CD4-positive, CD25-positive, alpha-beta regulatory T cell (primary cell): ENCODE measurements around the gene COL4A2. TPM values are rescaled to one million over a fixed set of nuclear protein-coding genes. Genes with fewer than 3 reads are reported as not detected.

Source experiments
- ATAC-seq, 2 donors: fragments of 150-1000 bp; cut with Tn5 transposase; one replicate each; pipeline ENCODE4 v1.10.0; 2021; ENCODE audit warnings: low read depth in 2 of 2, moderate number of reproducible peaks in 2 of 2, moderate library complexity in 1 of 2
- DNase-seq, 3 donors: peaks; one replicate each; pipeline versions ENCODE4 v3.0.0 to v3.0.0-alpha.2; 2012 to 2022; ENCODE audit warnings: mixed read lengths in 1 of 3
- H3K27ac ChIP-seq: one replicate; pipeline ENCODE4 v1.7.0; 2013; ENCODE audit warnings: mild to moderate bottlenecking, low read length; ENCODE audit not compliant: insufficient read depth, poor library complexity, severe bottlenecking
- H3K27me3 ChIP-seq: one replicate; pipeline ENCODE4 v1.7.0; 2013; ENCODE audit warnings: low read length; ENCODE audit not compliant: control insufficient read depth, insufficient read depth
- H3K36me3 ChIP-seq: one replicate; pipeline ENCODE4 v1.7.0; 2013; ENCODE audit warnings: mild to moderate bottlenecking, low read length, moderate library complexity; ENCODE audit not compliant: control insufficient read depth, insufficient read depth
- H3K4me1 ChIP-seq: 2 replicates; pipeline ENCODE4 v1.7.0; 2013; ENCODE audit warnings: mild to moderate bottlenecking, low read length; ENCODE audit not compliant: insufficient read depth, control insufficient read depth, poor library complexity, severe bottlenecking
- H3K4me3 ChIP-seq: one replicate; pipeline ENCODE4 v1.7.0; 2013; ENCODE audit warnings: low read depth, mild to moderate bottlenecking, low read length, moderate library complexity
- H3K9me3 ChIP-seq, 2 experiments: 1 replicate in 1 of 2; 2 replicates in 1 of 2; pipeline ENCODE4 v1.7.0; 2013; ENCODE audit warnings: low read length in 2 of 2, mild to moderate bottlenecking in 1 of 2, moderate library complexity in 1 of 2; ENCODE audit not compliant: control insufficient read depth in 2 of 2
- H3K27ac Mint-ChIP-seq, 3 donors: one replicate each; pipeline ENCODE4 v1.8.0; 2020 to 2022; ENCODE audit warnings: mild to moderate bottlenecking in 3 of 3, mixed read lengths in 3 of 3, moderate library complexity in 2 of 3
- H3K27me3 Mint-ChIP-seq: one replicate; pipeline ENCODE4 v1.8.0; 2022; ENCODE audit warnings: mild to moderate bottlenecking, mixed read lengths
- H3K36me3 Mint-ChIP-seq: one replicate; pipeline ENCODE4 v1.8.0; 2020; ENCODE audit warnings: mixed read lengths
- H3K4me1 Mint-ChIP-seq, 4 donors: one replicate each; pipeline ENCODE4 v1.8.0; 2020 to 2022; ENCODE audit warnings: mixed read lengths in 4 of 4, mild to moderate bottlenecking in 1 of 4
- H3K4me3 Mint-ChIP-seq, 4 donors: one replicate each; pipeline ENCODE4 v1.8.0; 2020 to 2022; ENCODE audit warnings: mild to moderate bottlenecking in 4 of 4, mixed read lengths in 4 of 4, moderate library complexity in 3 of 4
- H3K9me3 Mint-ChIP-seq, 7 donors: one replicate each; pipeline ENCODE4 v1.8.0; 2020 to 2022; ENCODE audit warnings: mixed read lengths in 7 of 7, mild to moderate bottlenecking in 3 of 7, moderate library complexity in 2 of 7
- polyA plus RNA-seq, 4 donors: library from polyadenylated mRNA; unstranded; fragments of 300-500 nt; fragmentation: Illumina TruSeq; gene quantifications; one replicate each; pipeline ENCODE4 v1.2.3, GENCODE V29; 2021
- total RNA-seq: library from RNA; stranded (reverse); gene quantifications from one replicate; pipeline ENCODE4 v1.2.3, GENCODE V29; 2022

Gene COL4A2
- total and polyA plus RNA-seq, 5 donors from 2014 or later, result not detected

DNA sequence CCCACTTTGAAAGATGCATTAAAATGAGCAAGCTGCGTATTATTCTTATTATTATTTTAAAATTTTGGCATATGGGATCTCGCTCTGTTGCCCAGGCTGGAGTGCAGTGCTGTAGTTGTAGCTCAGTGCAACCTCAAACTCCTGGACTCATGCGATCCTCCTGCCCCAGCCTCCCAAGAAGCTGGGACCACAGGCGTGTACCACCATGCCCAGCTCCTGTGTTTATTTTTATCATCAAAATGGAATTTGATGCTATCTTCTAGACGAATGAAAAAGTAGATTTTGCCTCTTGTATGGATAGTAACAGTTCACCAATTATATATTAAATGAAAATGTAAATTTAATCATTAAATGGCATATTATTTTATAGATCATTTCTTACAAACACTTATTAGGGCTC, 43.7 kb upstream of the COL4A2 start:
- no peak overlapping the region for H3K27ac ChIP-seq

DNA sequence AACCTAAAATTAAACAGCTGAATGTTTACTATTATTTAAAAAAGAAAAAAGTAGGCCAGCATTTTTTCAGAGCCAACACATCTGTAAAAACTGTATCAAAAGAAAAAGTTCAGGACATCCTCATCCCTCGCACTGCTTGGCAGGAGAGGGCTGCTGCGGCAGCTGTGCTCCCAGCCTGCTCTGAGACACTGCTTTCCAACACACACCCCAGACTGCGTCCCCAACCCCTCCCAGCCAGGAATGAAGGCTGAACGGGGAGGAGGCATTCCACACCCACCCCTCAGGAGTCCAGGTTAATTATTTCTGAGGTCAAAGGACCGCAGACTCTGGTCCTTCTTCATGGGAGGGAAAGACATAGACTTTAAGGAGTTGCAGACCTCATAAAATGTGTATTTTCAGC, 43.2 kb upstream of the COL4A2 start:
- no peak overlapping the region for H3K27ac ChIP-seq
- no peaks in the 10 kb centered on the region for H3K4me1 ChIP-seq
- no peaks in the 10 kb centered on the region for H3K27me3 ChIP-seq
- Mint-ChIP-seq H3K9me3 (peaks cover 0 to 6% (median 0%) of the 10 kb centered on the region in 7 donors), H3K36me3 (no peaks in the 10 kb centered on the region), H3K4me3 (no peak overlapping the region), H3K27me3 (no peaks in the 10 kb centered on the region), H3K4me1 (no peaks in the 10 kb centered on the region), H3K27ac (no peak overlapping the region)
- no peak for ATAC-seq
- no peak for DNase-seq
- H3K4me3 ChIP-seq, result no peak overlapping the region
- H3K36me3 ChIP-seq, result no peaks in the 10 kb centered on the region
- H3K9me3 ChIP-seq, result no peaks in the 10 kb centered on the region

More for the DNA sequence above, 43.7 kb upstream of the COL4A2 start:
- no peaks in the 10 kb centered on the region for H3K36me3 Mint-ChIP-seq
- Histone ChIP-seq H3K4me3 (no peak overlapping the region), H3K4me1 (no peaks in the 10 kb centered on the region), H3K36me3 (no peaks in the 10 kb centered on the region), H3K27me3 (no peaks in the 10 kb centered on the region), H3K9me3 (no peaks in the 10 kb centered on the region)
- no peaks in the 10 kb centered on the region for H3K4me1 Mint-ChIP-seq
- DNase-seq (no peak), ATAC-seq (no peak)
- no peak overlapping the region for H3K27ac Mint-ChIP-seq
- H3K27me3 Mint-ChIP-seq, result no peaks in the 10 kb centered on the region
- peaks cover 0 to 6% (median 0%) of the 10 kb centered on the region in 7 donors for H3K9me3 Mint-ChIP-seq
- no peak overlapping the region for H3K4me3 Mint-ChIP-seq

DNA sequence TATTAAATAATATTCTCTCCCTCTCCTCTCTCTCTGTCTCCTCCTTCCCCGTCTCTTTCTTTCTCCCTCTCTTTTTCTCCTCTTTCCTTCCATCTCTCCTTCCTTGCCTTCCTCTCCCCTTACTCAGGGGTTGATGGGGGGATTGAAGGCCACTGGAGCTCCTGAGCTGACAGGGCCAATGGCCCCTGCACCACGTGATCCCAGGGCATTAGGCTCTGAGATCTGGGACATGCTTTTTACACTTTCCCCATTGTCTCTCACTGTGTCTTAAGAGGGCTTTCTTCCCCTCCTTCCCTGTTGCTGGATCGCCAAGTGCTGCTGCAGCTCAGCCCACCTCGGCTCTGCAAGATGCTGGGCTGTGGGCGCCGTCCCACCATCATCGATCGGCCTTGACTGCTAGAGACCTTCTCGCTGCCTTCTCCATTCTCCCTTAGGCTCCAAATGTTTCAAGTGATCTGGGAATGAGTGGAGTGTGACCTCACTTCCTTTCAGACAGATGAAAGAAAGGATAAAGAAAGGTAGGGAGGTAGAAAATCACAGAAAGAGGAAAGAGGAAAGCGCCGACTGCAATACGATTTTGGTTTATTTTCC, 42.3 kb upstream of the COL4A2 start:
- H3K27me3 ChIP-seq, result no peaks in the 10 kb centered on the region
- no peak overlapping the region for H3K4me3 Mint-ChIP-seq
- H3K27me3 Mint-ChIP-seq, result no peaks in the 10 kb centered on the region
- H3K4me3 ChIP-seq, result no peak overlapping the region
- H3K27ac ChIP-seq, result no peak overlapping the region
- no peak for DNase-seq
- H3K36me3 ChIP-seq, result no peaks in the 10 kb centered on the region
- no peaks in the 10 kb centered on the region for H3K4me1 Mint-ChIP-seq
- no peaks in the 10 kb centered on the region for H3K36me3 Mint-ChIP-seq
- no peak overlapping the region for H3K27ac Mint-ChIP-seq
- H3K4me1 ChIP-seq, result no peaks in the 10 kb centered on the region
- ATAC-seq, result no peak
- H3K9me3 ChIP-seq, result no peaks in the 10 kb centered on the region
- H3K9me3 Mint-ChIP-seq, result peaks cover 0 to 6% (median 0%) of the 10 kb centered on the region in 7 donors

DNA sequence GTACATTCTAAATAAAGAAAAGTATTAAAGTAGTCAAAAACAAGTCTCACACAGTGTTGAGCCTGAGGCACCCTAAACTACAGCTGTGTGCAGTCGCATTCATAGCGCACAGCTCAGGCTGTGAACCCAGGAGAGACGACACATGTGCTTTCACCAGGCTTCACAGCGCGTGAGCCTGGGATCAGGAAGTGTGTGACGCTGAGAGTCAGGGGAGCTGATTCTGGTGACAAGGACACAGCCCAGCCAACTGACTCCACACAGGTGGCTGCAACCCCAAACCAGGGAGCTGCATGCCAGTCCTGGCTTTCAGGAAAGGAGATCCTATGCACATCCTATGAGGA, 41.8 kb upstream of the COL4A2 start:
- DNase-seq, result no peak
- H3K9me3 Mint-ChIP-seq, result peaks cover 0 to 5% (median 0%) of the 10 kb centered on the region in 7 donors
- Histone ChIP-seq H3K27ac (no peak overlapping the region), H3K36me3 (no peaks in the 10 kb centered on the region), H3K4me3 (no peak overlapping the region), H3K27me3 (no peaks in the 10 kb centered on the region), H3K9me3 (no peaks in the 10 kb centered on the region), H3K4me1 (no peaks in the 10 kb centered on the region)
- ATAC-seq, result no peak
- H3K27me3 Mint-ChIP-seq, result no peaks in the 10 kb centered on the region
- no peaks in the 10 kb centered on the region for H3K4me1 Mint-ChIP-seq
- H3K36me3 Mint-ChIP-seq, result no peaks in the 10 kb centered on the region
- no peak overlapping the region for H3K4me3 Mint-ChIP-seq
- H3K27ac Mint-ChIP-seq, result no peak overlapping the region

DNA sequence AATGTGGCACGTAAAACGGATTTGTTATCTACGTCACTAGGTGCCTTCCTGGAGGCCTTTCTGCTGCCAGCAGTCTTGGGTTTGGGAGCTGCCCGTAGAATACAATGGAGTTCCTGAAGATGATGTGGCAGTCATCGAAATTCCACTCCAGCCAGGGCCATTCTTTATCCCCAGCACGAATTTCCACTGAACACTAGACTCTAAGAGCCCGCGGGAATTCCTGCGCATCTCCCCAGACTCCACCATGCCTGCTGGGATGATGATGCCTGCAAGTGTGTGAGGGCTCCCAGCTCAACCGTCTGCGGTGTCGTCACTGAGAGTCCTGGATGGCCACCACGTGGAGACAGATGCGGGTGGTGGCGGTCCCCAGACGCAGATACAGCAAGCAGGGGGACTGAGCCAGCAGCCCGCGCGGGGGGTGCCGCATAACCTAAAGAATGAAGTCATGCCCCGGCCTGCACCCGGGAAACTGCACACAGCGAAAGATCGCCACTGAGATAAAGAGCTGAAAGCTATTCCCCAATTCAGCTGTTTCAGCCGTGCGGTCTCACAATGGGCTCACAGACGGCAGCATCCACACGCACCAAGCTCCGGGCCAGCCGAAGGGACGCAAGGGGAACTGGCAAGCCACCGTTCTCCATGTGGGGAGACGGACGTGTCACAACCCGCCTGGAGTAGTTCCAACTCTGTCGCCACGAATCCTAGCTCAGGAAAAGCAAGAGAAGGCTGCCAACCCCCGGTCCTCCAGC, 41.2 kb upstream of the COL4A2 start:
- H3K27me3 ChIP-seq, result no peaks in the 10 kb centered on the region
- H3K27me3 Mint-ChIP-seq, result no peaks in the 10 kb centered on the region
- no peaks in the 10 kb centered on the region for H3K4me1 Mint-ChIP-seq
- no peak overlapping the region for H3K4me3 Mint-ChIP-seq
- H3K36me3 Mint-ChIP-seq, result no peaks in the 10 kb centered on the region
- H3K27ac Mint-ChIP-seq, result no peak overlapping the region
- no peaks in the 10 kb centered on the region for H3K4me1 ChIP-seq
- no peak overlapping the region for H3K4me3 ChIP-seq
- no peaks in the 10 kb centered on the region for H3K9me3 ChIP-seq
- ATAC-seq (no peak), DNase-seq (no peak)
- peaks cover 0 to 2% (median 0%) of the 10 kb centered on the region in 7 donors for H3K9me3 Mint-ChIP-seq
- H3K27ac ChIP-seq, result no peak overlapping the region
- no peaks in the 10 kb centered on the region for H3K36me3 ChIP-seq

DNA sequence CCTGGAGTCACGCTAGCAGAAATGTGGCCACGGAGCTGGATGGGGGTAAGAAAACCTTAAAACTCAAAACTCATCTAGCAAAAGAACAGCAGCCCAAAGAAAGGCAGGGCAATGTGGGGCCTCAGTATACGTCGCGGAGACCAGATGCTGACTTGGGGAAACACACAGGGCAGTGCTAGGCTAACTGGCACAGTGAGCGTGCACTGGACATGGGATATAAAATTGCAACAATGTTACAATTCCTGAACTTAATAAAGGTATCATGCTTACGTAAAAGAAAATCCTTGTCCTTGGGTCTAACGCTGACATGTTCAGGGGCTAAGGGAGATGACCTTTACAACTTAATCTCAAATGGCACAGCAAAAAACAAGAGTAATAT, 40.7 kb upstream of the COL4A2 start:
- Mint-ChIP-seq H3K27ac (no peak overlapping the region), H3K4me1 (no peaks in the 10 kb centered on the region), H3K27me3 (no peaks in the 10 kb centered on the region), H3K36me3 (no peaks in the 10 kb centered on the region), H3K4me3 (no peak overlapping the region), H3K9me3 (peaks cover 0 to 2% (median 0%) of the 10 kb centered on the region in 7 donors)
- Histone ChIP-seq H3K4me3 (no peak overlapping the region), H3K36me3 (no peaks in the 10 kb centered on the region), H3K27me3 (no peaks in the 10 kb centered on the region), H3K9me3 (no peaks in the 10 kb centered on the region), H3K4me1 (no peaks in the 10 kb centered on the region), H3K27ac (no peak overlapping the region)
- DNase-seq, result no peak
- no peak for ATAC-seq

DNA sequence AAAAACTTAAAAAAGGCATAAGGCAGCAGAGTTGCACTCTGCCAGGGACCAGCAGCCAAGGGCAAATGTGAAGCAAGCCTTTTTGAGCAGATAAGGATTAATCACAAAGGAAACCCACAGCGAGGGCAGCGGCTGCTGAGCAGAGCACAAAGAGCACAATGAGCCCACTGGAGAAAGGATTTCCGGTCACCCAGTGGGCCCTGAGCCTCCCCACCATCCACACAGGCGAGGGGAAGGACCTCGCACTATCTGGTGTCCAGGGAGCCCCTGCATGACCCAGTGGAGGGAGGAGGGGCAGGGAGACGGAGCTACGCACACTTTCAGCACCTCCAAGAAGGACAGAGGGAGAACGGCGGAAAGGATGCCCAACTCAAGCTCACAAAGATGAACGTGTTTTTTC, 40.1 kb upstream of the COL4A2 start:
- Histone ChIP-seq H3K27ac (no peak overlapping the region), H3K36me3 (no peaks in the 10 kb centered on the region), H3K4me1 (no peaks in the 10 kb centered on the region), H3K9me3 (no peaks in the 10 kb centered on the region), H3K27me3 (no peaks in the 10 kb centered on the region), H3K4me3 (no peak overlapping the region)
- H3K27ac Mint-ChIP-seq, result no peak overlapping the region
- H3K4me1 Mint-ChIP-seq, result no peaks in the 10 kb centered on the region
- H3K36me3 Mint-ChIP-seq, result no peaks in the 10 kb centered on the region
- no peaks in the 10 kb centered on the region for H3K27me3 Mint-ChIP-seq
- H3K4me3 Mint-ChIP-seq, result no peak overlapping the region
- no peak for ATAC-seq
- no peak for DNase-seq
- peaks cover 0 to 2% (median 0%) of the 10 kb centered on the region in 7 donors for H3K9me3 Mint-ChIP-seq

DNA sequence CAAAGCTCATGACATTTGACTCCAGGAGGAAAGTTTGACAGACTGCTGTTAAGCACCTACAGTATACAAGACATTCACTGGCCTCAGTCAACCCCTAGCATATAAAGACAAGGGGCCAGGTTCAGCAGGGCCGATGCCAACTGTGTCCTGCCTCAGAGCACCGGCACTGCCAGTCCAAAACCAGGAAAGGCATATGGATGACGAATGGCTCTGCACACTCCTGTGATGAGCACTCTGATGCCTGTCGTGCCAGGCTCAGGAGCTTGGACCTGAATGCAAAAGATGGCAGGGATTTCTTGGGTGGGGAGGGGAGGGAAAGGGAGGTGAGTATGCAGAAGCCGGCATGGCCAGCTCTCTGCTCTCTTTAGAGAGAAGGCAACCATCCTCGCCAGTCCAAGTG, 39.0 kb upstream of the COL4A2 start:
- H3K4me1 Mint-ChIP-seq, result no peaks in the 10 kb centered on the region
- H3K36me3 Mint-ChIP-seq, result no peaks in the 10 kb centered on the region
- H3K27me3 Mint-ChIP-seq, result no peaks in the 10 kb centered on the region
- Histone ChIP-seq H3K27me3 (no peaks in the 10 kb centered on the region), H3K4me1 (no peaks in the 10 kb centered on the region), H3K4me3 (no peak overlapping the region), H3K27ac (no peak overlapping the region), H3K36me3 (no peaks in the 10 kb centered on the region), H3K9me3 (no peaks in the 10 kb centered on the region)
- ATAC-seq, result no peak
- H3K27ac Mint-ChIP-seq, result no peak overlapping the region
- H3K9me3 Mint-ChIP-seq, result peaks cover 0 to 2% (median 0%) of the 10 kb centered on the region in 7 donors
- H3K4me3 Mint-ChIP-seq, result no peak overlapping the region
- DNase-seq, result no peak
